GM19099 (cell line): ENCODE measurements around the gene ARID4B.
A peak's percentile ranks its signal among the peaks of the same experiment; 100 is the strongest.

ENCODE experiments used
- POLR2A ChIP-seq: IDR thresholded peaks from 3 replicates; pipeline ENCODE4 v1.6.1; 2011; ENCODE audit warnings: low read depth; ENCODE audit not compliant: insufficient read length; ENCODE audit errors: extremely low read depth

The ARID4B gene

GRCh38 chr1:235342039-235342438 is 14.1 kb upstream of the ARID4B start:
- no peak for TF ChIP-seq POLR2A

GRCh38 chr1:235341334-235341733 is 13.4 kb upstream of the ARID4B start:
- no peak for TF ChIP-seq POLR2A

GRCh38 chr1:235339746-235340145 is 11.8 kb upstream of the ARID4B start:
- no peak for TF ChIP-seq POLR2A

GRCh38 chr1:235336903-235337302 is 8.9 kb upstream of the ARID4B start:
- no peak for TF ChIP-seq POLR2A

- TF ChIP-seq POLR2A: no peak
Observed at GRCh38 chr1:235331401-235331800, 3.4 kb upstream of the ARID4B start.

GRCh38 chr1:235330918-235331285 is 2.9 kb upstream of the ARID4B start:
- no peak for TF ChIP-seq POLR2A

GRCh38 chr1:235329139-235329902 is 1.3 kb upstream of the ARID4B start:
- TF ChIP-seq POLR2A: no peak

- TF ChIP-seq POLR2A: no peak
Observed at GRCh38 chr1:235328271-235329138, 526 bp upstream of the ARID4B start, which contains the start of gene GGPS1. Gene GGPS1, plus strand, starts transcription at chr1:235328570. Its CDS starts 6,695 bp downstream, at chr1:235335265.

- peak; percentile 42 for TF ChIP-seq POLR2A
Observed at GRCh38 chr1:235326719-235327558, 1.0 kb downstream of the ARID4B start.

- no peak for TF ChIP-seq POLR2A
Observed at GRCh38 chr1:235325854-235326253, 2.1 kb downstream of the ARID4B start.

GRCh38 chr1:235325139-235325538 is 2.8 kb downstream of the ARID4B start:
- TF ChIP-seq POLR2A: no peak

- no peak for TF ChIP-seq POLR2A
Observed at GRCh38 chr1:235324296-235324695, 3.7 kb downstream of the ARID4B start.

- no peak for TF ChIP-seq POLR2A
Observed at GRCh38 chr1:235320521-235321179, 7.3 kb downstream of the ARID4B start.

GRCh38 chr1:235319255-235319654 is 8.7 kb downstream of the ARID4B start:
- TF ChIP-seq POLR2A: no peak

- no peak for TF ChIP-seq POLR2A
Observed at GRCh38 chr1:235317168-235317567, 10.8 kb downstream of the ARID4B start.

- TF ChIP-seq POLR2A: no peak
Observed at GRCh38 chr1:235315735-235316134, 12.2 kb downstream of the ARID4B start.
